ENCODE results near the gene SLX4. TPM values are rescaled to one million over a fixed set of nuclear protein-coding genes. Genes with fewer than 3 reads are reported as not detected.

SLX4 gene
- total and polyA plus RNA-seq, 2 donors (not counting 1 experiment from before 2014, with no cell fraction given) = 5.4 to 13.3 TPM

GRCh38 chr16:3606441-3606840 lies 5.0 kb downstream of the SLX4 start:
- intact Hi-C loops (cut with micrococcal nuclease) = no loop called here
- Histone ChIP-seq H4K20me1 (ENCODE audit: control insufficient read depth, insufficient read depth, low read length, poor library complexity, severe bottlenecking) (no peaks in the 10 kb centered on the region), H3K4me1 (ENCODE audit: control insufficient read depth in 2 of 2, insufficient read depth in 2 of 2, low read length in 2 of 2) (peaks cover 17 to 25% of the 10 kb centered on the region in 2 donors), H3K9ac (ENCODE audit: low read length) (no peak overlapping the region), H3K27me3 (replicated peaks in 1 of 4; ENCODE audit: control extremely low read depth in 1 of 4, control insufficient read depth in 3 of 4, insufficient read depth in 4 of 4, low read length in 3 of 4) (no peaks in the 10 kb centered on the region), H3K9me3 (ENCODE audit: control extremely low read depth in 1 of 3, control insufficient read depth in 2 of 3, insufficient read depth in 1 of 3, low read length in 2 of 3) (no peaks in the 10 kb centered on the region), H3K27ac (ENCODE audit: low read length in 2 of 2) (no peak overlapping the region), H3K36me3 (replicated peaks in 1 of 2; ENCODE audit: control extremely low read depth in 1 of 2, control insufficient read depth in 1 of 2, extremely low read depth in 1 of 2, insufficient read depth in 2 of 2, low read length in 1 of 2) (peaks cover 2 to 9% of the 10 kb centered on the region in 2 experiments), H3K4me2 (replicated peaks; ENCODE audit: low read depth, low read length, poor library complexity, severe bottlenecking) (no peak overlapping the region), H3K4me3 (ENCODE audit: control extremely low read depth in 1 of 5, extremely low read depth in 1 of 5, insufficient read depth in 1 of 5, low read depth in 2 of 5, low read length in 4 of 5) (no peak overlapping the region), H3K79me2 (ENCODE audit: control insufficient read depth, insufficient read depth, low read length) (peaks cover 23% of the 10 kb centered on the region), H2AFZ (ENCODE audit: insufficient read depth, low read depth, low read length, poor library complexity, severe bottlenecking) (no peak overlapping the region)
- Mint-ChIP-seq H3K4me3 (no peak overlapping the region), H3K27me3 (no peaks in the 10 kb centered on the region), H3K4me1 (peaks cover 35% of the 10 kb centered on the region), H3K9me3 (ENCODE audit: insufficient read depth) (no peaks in the 10 kb centered on the region), H3K27ac (no peak overlapping the region)
- TF ChIP-seq EZH2 (IDR thresholded peaks at IDR 0.05; ENCODE audit: borderline replicate concordance, insufficient read depth, low read depth, low read length, poor library complexity, severe bottlenecking) (no peak), CTCF (IDR thresholded peaks at IDR 0.05) (no peak)
- POLR2A ChIA-PET = interaction anchor here (0.6 to 0.7 kb wide), 2 partner anchors 39 to 95 kb away, joined by 3 to 8 read pairs; no protein-coding TSS in a partner anchor
- CTCF ChIA-PET = no interaction called here
- 96% methylated on average over 9 of the region's 11 CpGs for WGBS (ENCODE audit: insufficient coverage)
- DNase-seq = no peak
- ATAC-seq (ENCODE audit: low read depth) = no peak

GRCh38 chr16:3602320-3602653 lies 9.1 kb downstream of the SLX4 start:
- TF ChIP-seq CTCF (IDR thresholded peaks at IDR 0.05) = no peak
- no peak for TF ChIP-seq EZH2 (IDR thresholded peaks at IDR 0.05; ENCODE audit: borderline replicate concordance, insufficient read depth, low read depth, low read length, poor library complexity, severe bottlenecking)
- H3K4me2 ChIP-seq (replicated peaks; ENCODE audit: low read depth, low read length, poor library complexity, severe bottlenecking) = no peak overlapping the region
- peaks cover 4% of the 10 kb centered on the region in 2 donors for H3K4me1 ChIP-seq (ENCODE audit: control insufficient read depth in 2 of 2, insufficient read depth in 2 of 2, low read length in 2 of 2)
- H2AFZ ChIP-seq (ENCODE audit: insufficient read depth, low read depth, low read length, poor library complexity, severe bottlenecking) = no peak overlapping the region
- Mint-ChIP-seq H3K27ac (no peak overlapping the region), H3K9me3 (ENCODE audit: insufficient read depth) (no peaks in the 10 kb centered on the region), H3K4me1 (peaks cover 12% of the 10 kb centered on the region), H3K4me3 (no peak overlapping the region), H3K27me3 (no peaks in the 10 kb centered on the region)
- H3K27me3 ChIP-seq (replicated peaks in 1 of 4; ENCODE audit: control extremely low read depth in 1 of 4, control insufficient read depth in 3 of 4, insufficient read depth in 4 of 4, low read length in 3 of 4) = no peaks in the 10 kb centered on the region
- H3K9me3 ChIP-seq (ENCODE audit: control extremely low read depth in 1 of 3, control insufficient read depth in 2 of 3, insufficient read depth in 1 of 3, low read length in 2 of 3) = peaks cover 0 to 5% (median 0%) of the 10 kb centered on the region in 3 donors
- peaks cover 2 to 14% of the 10 kb centered on the region in 2 experiments for H3K36me3 ChIP-seq (replicated peaks in 1 of 2; ENCODE audit: control extremely low read depth in 1 of 2, control insufficient read depth in 1 of 2, extremely low read depth in 1 of 2, insufficient read depth in 2 of 2, low read length in 1 of 2)
- 97% methylated on average over 7 of the region's 7 CpGs for WGBS (ENCODE audit: insufficient coverage)
- ChIA-PET POLR2A (no interaction called here), CTCF (no interaction called here)
- intact Hi-C loops (cut with micrococcal nuclease) = no loop called here
- no peak for ATAC-seq (ENCODE audit: low read depth)
- H4K20me1 ChIP-seq (ENCODE audit: control insufficient read depth, insufficient read depth, low read length, poor library complexity, severe bottlenecking) = no peaks in the 10 kb centered on the region
- H3K9ac ChIP-seq (ENCODE audit: low read length) = no peak overlapping the region
- H3K4me3 ChIP-seq (ENCODE audit: control extremely low read depth in 1 of 5, extremely low read depth in 1 of 5, insufficient read depth in 1 of 5, low read depth in 2 of 5, low read length in 4 of 5) = no peak overlapping the region
- DNase-seq = no peak
- peaks cover 5% of the 10 kb centered on the region for H3K79me2 ChIP-seq (ENCODE audit: control insufficient read depth, insufficient read depth, low read length)
- no peak overlapping the region for H3K27ac ChIP-seq (ENCODE audit: low read length in 2 of 2)
